H1 (cell line): ENCODE results near the gene KRT75. TPM values are rescaled to one million over a fixed set of nuclear protein-coding genes. Genes with fewer than 3 reads are reported as not detected.

Experiments used
- GABPA ChIP-seq: IDR thresholded peaks from 2 replicates; pipeline ENCODE4 v1.6.1; 2011; ENCODE audit warnings: mild to moderate bottlenecking, low read length, moderate library complexity, borderline replicate concordance; ENCODE audit not compliant: insufficient read depth
- RAD21 ChIP-seq, 2 experiments: IDR thresholded peaks in 1 of 2; conservative IDR thresholded peaks in 1 of 2; 2 replicates each; pipeline ENCODE4 v1.6.1; 2011; ENCODE audit warnings: low read depth in 2 of 2, low read length in 2 of 2, improper control_type of control experiment in 1 of 2, inconsistent platforms in 1 of 2, mild to moderate bottlenecking in 1 of 2, moderate library complexity in 1 of 2
- SIN3A ChIP-seq, 2 experiments: IDR thresholded peaks in 1 of 2; conservative IDR thresholded peaks in 1 of 2; 2 replicates each; pipeline ENCODE4 v1.6.1; 2011 to 2012; ENCODE audit warnings: low read length in 2 of 2, improper control_type of control experiment in 1 of 2, low read depth in 1 of 2, mild to moderate bottlenecking in 1 of 2
- polyA plus RNA-seq, 7 experiments: library from polyadenylated mRNA; depleted of rRNA in 3 of 7; stranded (reverse) in 5 of 7; unstranded in 2 of 7; fragments of >200 nt in 5 of 7; fragments of 200-250 nt in 2 of 7; gene quantifications; 1 replicate in 5 of 7; 2 replicates in 1 of 7; 4 replicates in 1 of 7; pipeline versions ENCODE4 v1.2.1 to v1.2.3, GENCODE V29; 2011 to 2013; ENCODE audit warnings: missing spikeins in 2 of 7, mixed read lengths in 2 of 7
- total RNA-seq: library from RNA; stranded (reverse); fragmentation: NEBNext Ultra II Directional; extraction: Animal tissue kit (Norgen Biotek cat#: 25700); gene quantifications from 2 replicates; pipeline ENCODE4 v1.2.1, GENCODE V29; 2021

The KRT75 gene
- total and polyA plus RNA-seq, 2 of the 8 experiments (the other 6 are each of a cell fraction or from before 2014, with no cell fraction given): not detected

DNA sequence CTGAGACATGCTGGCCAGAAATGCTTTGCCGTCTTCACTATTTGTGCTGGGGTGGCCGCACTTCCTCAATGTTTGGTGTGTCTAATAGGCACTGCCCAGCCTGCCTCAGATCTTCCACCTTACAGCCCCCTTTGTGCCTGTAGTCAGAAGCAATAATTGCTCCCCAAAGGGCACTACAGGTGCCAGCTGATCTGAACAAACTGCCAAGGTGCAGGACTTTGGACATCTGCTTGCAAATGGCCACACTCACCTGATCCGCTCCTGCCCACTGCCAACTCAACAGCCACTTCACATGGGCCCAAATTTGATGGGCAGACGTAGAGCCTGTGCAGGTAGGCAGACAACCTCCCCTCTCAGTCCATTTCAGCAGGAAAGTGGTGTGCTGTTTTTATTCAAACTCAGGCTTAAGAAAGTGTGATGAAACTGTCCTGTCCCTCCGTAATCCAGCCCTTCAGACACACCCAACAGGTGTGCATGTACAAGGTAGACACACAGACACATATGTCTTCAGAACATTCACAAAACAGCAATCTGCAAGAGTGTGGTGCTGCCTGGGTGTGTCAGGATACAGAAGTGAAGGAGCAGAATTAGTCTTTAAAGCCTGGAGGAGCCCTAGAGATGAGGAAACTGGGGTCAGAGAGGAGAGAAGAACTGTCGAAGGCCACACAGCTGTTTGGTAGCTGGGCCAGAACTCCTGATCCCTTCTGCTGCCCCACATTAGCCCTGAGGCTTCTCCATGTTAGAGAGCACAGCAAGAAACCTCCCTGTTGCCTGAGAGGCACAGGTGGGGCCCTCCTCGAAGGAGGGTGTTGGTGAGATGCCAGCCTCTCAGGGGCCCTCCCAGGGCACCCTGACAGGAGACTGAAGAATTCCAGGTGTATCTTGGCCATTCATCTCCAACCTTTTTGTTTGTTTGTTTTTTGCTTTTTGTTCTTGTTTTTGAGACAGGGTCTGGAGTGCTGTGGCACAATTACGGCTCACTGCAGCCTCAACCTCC is 4.4 kb upstream of the KRT75 start (continued):
- TF ChIP-seq SIN3A (conservative IDR thresholded peaks at IDR 0.05 in 1 of 2, IDR thresholded peaks at IDR 0.05 in 1 of 2; ENCODE audit: low read depth in 1 of 2, low read length in 2 of 2): no peak
- TF ChIP-seq RAD21 (IDR thresholded peaks at IDR 0.05 in 1 of 2, conservative IDR thresholded peaks at IDR 0.05 in 1 of 2; ENCODE audit: low read depth in 2 of 2, low read length in 2 of 2): no peak
- TF ChIP-seq GABPA: no peak
